ENCODE measurements around the gene CBARP.
"Not testable (repeated sequence)": the region's sequence is repeated elsewhere in the genome, so short reads cannot be mapped to it uniquely, and the experiment has no call there.

CBARP gene

DNA sequence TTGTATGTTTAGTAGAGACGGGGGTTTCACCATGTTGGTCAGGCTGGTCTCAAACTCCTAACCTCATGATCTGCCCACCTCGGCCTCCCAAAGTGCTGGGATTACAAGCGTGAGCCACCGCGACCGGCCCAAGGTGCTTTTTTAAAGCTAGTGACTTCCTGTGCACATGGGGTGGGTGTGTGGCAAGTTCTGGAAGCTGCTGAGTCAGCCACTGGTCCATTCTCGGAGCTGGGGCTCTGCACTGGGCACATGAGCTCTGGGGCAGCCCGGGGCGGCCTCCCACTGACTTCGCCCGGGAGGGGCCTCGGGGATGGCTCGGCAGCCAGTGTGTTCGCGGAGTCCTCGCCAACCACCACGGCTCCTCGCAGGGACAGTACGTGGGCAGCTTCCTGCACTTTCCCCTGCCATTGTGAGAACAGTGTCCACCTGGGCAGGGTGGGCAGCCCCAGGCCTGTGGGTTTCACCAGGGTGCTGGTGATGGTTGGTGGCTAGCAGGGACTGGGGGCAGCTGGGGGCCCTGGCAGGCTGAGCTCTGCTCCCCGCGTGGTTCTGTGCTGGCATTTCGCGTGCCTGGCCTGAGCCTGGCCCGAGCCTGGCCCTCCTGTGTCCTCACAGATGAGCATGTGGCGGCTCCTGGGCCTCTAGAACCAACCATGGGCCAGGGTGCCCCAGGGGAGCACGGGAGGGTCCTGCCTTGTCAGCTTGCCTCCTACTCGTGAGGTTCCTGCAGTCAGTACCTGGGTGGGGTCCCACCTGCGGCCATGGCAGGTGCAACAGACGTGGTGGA lies 12.2 kb downstream of the CBARP start:
- no peak for DNase-seq

- DNase-seq, result no peak
Measured at GRCh38 chr19:1224847-1225246, 13.0 kb downstream of the CBARP start.

- no peak for DNase-seq
Measured at GRCh38 chr19:1224047-1224825, 13.6 kb downstream of the CBARP start.

DNA sequence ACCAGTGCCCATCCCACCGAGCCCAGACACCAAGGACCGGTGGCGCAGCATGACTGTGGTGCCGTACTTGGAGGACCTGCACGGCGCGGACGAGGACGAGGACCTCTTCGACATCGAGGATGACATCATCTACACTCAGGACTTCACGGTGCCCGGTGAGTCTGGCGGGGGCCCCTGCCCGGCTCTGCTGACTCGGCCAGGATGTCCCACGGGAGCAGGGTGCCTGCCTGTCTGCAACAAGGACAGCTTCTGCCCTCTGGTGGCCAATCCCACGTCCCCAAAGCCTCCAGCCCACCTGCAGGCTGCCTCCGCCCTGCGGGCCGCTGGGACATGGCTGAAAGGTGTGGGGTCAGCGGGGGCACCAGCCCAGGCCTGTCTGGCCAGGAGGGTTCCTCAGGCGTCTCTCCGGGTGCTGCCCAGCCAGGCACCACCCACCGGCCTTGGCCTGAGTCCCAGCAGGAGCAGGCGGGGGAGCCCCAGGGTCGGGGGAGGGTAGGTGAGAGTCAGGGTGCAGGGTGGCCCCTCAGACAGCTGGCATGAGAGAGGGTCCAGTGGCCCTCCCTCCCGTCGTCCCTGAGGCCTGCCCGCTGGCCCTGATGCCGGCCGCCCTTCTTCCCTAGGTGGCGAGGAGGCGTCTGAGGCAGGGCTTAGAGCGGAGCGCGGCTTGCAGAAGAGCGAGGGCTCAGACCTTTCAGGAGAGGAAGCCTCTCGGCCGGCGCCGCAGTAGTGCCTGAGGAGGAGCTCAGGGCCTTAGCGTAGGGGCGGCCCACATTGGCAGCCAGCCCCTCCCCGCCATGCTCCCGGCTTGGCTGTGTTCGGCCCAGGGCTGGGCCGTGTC lies 14.6 kb downstream of the CBARP start:
- no peak for DNase-seq

DNA sequence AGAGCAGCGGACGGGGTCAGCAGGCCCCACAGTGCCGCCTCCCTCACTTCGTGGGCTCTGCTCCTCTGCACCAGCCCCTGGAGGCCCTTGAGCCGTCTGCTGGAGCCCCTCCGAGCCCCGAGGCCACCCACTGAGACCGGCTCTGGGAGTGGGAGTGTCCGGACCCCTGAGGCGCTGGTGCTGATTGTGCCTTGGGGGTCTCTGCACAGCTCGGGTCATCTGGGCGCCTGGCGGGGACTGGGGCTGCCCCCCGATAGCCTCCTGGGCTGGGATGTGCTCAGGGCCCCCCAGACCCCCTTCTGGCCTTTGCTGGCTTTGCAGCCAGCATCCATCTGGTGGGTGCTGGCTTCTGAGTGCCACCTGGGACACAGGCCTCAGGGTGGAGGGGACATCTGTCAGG lies 15.4 kb downstream of the CBARP start:
- no peak for DNase-seq

DNA sequence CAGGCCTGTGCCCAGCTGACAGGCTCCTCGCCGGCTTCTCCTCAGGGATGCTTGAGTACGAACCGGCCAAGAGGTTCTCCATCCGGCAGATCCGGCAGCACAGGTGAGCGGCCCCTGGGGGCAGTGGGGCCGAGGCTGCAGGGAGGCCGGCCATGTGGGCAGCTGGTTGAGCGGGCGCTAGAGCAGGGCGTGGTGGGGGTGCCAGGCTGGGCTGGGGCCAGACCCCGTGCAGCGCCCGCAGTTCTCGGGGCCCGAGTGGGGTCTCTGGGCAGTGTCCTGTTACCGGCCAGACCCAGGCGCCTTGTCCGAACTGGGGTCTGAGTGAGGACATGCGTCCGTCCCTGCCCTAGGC lies 15.9 kb downstream of the CBARP start:
- DNase-seq, result no peak

DNA sequence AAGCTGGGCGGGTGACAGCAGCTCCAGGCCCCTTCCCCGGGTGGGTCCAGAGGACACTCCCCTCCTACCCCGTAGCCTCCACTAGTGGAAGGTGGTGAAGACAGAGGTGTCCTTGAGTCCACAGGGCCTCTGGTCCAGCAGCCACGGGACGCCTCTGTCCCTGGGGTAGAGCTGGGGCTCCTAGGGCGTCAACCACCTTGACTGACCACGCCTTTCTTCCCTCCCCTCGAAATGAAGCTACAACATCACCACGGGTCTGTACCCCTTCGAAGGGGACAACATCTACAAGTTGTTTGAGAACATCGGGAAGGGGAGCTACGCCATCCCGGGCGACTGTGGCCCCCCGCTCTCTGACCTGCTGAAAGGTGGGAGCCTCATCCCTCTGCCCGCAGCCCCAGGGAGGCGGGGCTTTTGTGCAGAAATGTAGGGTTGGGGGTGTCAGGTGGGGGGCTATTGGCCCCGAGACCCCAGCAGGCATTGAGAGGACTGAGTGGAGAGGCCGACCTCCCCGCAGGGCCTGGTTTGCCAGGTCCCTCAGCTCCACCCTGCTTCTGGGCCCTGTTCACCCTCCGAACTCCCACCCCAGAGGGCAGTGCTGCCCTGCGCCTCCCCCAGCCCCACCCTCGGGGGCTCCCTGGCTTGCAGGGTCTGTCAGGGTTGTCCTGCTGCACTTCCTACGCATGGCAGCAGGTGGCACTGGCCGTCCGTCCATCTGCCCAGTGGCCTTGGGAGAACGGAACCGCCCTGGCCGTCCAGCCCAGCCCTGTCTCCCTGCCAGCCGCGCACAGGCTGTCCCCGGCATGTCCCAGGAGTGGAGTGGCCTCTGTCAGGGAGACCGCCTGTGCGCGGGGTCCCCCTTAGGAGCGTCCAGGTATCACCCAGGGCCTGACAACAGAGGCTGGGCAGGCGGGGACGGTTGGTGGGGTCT lies 16.6 kb downstream of the CBARP start:
- DNase-seq, result no peak

GRCh38 chr19:1220477-1220930 lies 17.3 kb downstream of the CBARP start:
- no peak for DNase-seq

DNA sequence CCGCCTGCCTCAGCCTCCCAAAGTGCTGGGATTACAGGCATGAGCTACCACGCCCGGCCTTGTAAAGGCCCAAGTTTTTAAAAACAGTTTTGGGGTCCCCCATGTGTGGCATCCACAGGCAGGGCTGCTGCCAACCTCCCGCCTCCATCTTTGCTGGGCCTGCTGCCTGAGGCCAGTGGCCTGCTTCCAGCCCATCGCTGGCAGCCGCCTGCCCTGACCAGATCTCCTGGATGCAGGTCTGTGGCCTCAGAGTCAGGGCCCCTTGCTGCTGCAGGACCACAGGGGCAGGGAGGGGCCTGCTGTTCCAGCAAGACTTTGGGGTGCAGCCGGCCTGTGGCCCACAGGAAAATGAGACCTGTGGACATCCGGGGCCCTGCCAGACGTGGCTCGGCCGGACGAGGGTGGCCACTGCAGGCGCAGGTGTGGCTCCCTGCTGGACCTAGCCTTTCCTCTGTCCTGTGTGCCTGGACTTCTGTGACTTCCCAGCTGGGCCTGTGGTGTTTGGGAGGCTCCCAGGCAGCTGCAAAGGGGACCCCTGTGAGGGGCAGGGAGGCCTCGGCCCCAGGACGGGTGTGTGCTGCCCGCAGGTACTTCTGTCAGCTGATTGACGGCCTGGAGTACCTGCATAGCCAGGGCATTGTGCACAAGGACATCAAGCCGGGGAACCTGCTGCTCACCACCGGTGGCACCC lies 17.9 kb downstream of the CBARP start:
- no peak for DNase-seq

GRCh38 chr19:1218751-1219567 lies 18.8 kb downstream of the CBARP start:
- no peak for DNase-seq

DNA sequence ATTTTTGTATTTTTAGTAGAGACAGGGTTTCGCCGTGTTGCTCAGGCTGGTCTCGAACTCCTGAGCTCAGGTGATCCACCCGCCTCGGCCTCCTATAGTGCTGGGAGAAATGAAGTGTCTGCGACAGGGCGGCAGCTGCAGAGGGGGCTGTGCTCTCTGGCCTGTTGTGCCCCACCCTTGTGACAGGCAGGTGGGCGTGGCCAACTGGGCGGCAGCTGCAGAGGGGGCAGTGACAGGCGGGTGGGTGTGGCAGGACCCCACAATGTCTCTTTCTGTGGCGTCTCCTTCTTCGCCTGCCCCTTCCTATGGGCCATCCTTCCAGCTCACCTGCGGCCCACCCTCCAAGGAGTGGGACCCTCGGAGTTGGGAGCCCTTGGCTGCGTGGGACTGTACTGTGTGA lies 20.4 kb downstream of the CBARP start:
- no peak for DNase-seq

GRCh38 chr19:1216756-1217155 lies 21.0 kb downstream of the CBARP start:
- DNase-seq, result no peak

- DNase-seq, result no peak
Measured at GRCh38 chr19:1214862-1215731, 22.7 kb downstream of the CBARP start.

GRCh38 chr19:1214299-1214861 lies 23.4 kb downstream of the CBARP start:
- DNase-seq, result no peak

GRCh38 chr19:1213391-1214286 lies 24.2 kb downstream of the CBARP start:
- no peak for DNase-seq

GRCh38 chr19:1211494-1212234 lies 26.1 kb downstream of the CBARP start:
- no peak for DNase-seq

GRCh38 chr19:1210227-1210538 lies 27.6 kb downstream of the CBARP start:
- no peak for DNase-seq

DNA sequence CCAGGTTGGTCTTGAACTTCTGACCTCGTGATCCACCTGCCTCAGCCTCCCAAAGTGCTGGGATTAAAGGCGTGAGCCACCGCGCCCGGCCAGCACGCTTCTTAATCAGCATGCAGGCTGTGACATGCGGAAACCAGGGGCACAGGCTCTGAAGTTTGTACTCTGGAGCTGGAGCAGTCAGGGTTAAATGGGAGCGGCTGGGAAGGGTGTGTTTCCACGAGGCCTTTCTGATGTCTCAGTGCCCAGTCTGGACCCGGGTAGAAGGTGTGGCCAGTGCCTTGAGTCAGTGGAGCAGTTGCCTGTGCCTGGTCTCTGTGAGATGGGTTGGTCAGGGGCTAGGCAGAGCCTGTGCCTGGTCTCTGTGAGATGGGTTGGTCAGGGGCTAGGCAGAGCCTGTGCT lies 29.0 kb downstream of the CBARP start:
- DNase-seq, result not testable (repeated sequence)

Measured in NCI-H2029 treated with DMSO at 0.1 percent for 48 hours (cell line).